Stimulated activated CD8-positive, alpha-beta memory T cell treated with anti-CD3 and anti-CD28 coated beads, Interleukin-15, amount 100 ng/mL, for 48 hours (primary cell): ENCODE results near the gene RGMA.
"Not testable (repeated sequence)": the region's sequence is repeated elsewhere in the genome, so short reads cannot be mapped to it uniquely, and the experiment has no call there.

Source experiments
- DNase-seq, 2 donors: peaks; one replicate each; pipeline ENCODE4 v3.0.0-alpha.2; 2020; ENCODE audit warnings: low read depth in 2 of 2

RGMA gene

DNA sequence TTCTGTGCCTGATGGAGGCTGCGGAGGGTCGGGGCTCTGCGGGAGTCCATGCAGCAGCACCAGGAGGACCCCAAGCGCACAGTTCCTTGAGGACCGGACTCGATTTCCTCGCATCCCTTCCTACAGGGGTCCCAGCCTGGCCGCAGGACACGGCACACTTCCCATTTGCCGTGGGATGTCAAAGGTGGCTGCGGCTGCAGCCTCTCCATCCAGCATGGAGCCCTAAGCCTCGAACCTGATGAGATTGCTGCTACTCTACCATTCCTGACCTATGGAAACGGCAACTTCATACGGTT is 40.6 kb downstream of the RGMA start:
- no peak for DNase-seq

DNA sequence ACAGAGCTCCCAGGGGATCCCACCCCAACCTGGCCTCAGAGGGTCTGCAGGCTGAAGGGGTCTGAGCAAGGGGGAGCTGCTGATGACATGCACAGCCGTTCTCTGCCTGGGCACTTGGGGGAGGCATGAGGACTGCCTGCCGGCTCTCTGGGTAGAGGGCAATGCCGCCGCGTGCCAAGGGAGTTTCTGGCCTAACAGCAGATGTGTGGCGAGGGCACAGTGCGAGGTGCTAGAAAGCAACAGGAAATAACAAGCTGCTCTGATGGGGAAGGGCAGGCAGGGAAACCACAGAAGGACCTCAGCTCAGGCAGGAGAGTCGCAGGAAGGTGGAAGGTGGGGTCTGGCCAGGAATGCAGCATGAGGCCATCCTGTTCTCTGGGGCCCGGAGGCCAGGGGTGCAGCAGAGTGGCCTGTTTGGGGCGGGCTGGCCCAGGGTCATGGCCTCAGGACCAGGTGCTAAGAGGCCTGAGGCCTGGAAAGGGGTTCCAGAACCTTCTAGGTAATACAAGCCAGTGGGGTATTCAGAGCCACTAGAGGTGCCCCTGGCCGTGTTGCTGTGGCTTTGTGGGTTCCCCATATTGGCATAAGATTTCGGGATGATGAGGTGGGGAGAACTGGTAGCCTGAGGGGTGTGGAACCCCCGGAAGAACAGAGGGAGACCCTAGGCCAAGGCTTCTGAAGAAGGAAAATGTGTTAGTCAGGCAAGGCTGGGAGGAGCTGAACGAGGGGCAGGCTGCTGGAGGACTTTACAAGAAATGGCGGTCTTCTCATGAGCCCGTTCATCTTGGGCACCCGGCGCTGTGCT is 41.2 kb downstream of the RGMA start:
- no peak for DNase-seq

DNA sequence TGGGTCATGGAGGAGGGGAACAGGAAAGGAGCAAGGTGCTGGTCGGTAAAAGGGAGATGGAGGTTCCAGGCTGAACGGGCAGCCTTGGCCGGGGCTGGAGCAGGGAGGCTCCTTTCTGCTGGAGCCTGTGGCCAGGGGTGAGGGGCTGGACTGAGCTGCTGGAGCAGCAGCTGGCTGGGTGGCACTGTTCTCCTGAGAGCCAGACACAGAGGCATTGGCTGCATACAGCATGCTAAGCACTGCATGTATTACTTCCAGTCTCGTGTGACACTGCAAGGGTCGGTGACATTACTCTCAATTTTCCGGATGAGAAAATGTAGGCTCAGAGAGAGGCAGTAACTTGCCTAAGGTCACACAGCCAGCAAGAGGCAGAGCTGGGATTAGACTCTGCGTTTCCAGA is 42.3 kb downstream of the RGMA start:
- no peak for DNase-seq

DNA sequence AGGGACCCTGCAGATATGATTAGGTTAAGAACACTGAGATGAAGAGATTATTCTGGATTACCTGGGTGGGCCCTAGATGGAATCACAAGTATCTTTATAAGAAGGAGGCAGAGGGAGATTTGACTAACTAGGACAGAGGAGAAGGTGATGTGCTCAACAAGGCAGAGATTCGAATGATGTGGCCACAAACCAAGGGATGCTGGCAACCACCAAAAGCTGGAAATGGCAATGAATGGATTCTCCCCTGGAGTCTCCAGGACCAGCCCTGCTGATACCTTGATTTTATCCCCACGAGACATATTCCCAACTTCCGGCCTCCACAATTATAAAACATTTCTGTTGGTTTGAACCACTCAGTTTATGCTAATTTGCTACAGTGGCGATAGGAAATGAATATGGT is 42.9 kb downstream of the RGMA start:
- DNase-seq, result no peak

DNA sequence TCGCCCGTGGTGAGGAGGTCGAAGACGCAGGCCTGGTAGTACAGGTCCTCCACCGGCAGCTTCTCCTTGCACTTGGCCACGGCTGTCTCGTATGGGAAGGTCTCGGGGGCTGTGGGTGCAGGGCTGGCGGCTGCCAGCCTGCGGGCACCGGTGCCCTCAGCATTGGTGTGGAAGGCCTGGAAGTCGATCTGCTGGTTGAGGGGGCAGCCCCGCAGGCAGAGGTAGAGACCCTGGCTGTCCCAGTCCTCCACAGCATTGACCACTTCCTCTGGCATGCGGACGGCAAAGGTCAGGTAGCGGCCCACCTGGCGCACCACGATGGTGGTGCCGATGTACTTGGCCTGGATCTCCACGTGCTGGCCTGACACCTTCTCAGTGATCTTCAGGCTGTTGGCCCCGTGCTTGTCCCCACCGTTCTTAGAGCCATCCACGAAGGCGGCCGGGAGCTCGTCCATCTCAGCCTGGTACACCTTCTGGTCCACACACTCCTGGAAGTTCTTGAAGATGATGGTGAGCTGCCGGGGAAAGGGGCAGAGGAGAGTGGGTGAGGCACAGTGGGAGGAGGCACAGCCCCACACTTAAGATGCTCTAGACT is 43.7 kb downstream of the RGMA start:
- DNase-seq, result no peak

DNA sequence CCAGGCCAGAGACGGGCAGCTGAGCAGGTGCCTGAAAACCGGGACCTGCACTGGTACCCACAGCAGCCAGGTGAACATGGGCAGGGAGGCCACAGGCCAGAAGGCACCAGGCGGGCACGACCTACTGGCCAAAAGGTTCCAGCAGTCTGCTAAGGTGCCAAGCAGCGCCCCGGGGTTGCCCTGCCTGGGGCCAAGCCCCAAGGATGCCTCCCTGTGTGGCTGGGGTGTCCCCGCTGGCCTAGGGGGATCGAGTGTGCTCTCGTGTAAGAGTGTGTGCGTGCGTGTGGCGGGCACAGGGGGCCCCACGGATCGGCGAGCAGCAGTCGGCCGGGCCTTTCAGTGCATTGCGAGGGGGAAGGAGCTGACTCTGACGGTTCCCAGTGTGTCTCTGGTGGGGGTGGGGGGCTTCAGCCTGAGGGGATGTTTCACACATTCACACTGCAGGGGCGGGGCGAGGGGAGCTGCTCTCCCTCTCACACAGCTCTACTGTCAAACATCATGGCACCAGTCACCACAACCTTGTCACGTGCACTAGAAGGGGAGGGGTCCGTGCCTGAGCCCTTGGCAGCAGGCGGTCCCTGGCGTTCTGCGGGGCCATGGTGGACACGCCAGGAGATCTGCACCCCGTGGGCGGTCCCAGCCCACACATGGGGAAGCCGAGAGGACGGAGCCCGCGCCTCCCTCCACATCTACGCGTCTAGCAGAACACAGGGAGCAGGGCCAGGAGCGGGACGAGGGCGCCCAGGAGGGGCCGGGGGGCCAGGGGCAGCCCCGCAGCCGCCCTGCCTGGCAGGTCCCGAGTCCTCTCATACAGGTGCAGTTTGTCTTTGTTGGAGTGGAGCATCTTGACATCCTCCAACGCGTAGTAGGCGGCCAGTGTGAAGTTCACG is 44.5 kb downstream of the RGMA start:
- no peak for DNase-seq

DNA sequence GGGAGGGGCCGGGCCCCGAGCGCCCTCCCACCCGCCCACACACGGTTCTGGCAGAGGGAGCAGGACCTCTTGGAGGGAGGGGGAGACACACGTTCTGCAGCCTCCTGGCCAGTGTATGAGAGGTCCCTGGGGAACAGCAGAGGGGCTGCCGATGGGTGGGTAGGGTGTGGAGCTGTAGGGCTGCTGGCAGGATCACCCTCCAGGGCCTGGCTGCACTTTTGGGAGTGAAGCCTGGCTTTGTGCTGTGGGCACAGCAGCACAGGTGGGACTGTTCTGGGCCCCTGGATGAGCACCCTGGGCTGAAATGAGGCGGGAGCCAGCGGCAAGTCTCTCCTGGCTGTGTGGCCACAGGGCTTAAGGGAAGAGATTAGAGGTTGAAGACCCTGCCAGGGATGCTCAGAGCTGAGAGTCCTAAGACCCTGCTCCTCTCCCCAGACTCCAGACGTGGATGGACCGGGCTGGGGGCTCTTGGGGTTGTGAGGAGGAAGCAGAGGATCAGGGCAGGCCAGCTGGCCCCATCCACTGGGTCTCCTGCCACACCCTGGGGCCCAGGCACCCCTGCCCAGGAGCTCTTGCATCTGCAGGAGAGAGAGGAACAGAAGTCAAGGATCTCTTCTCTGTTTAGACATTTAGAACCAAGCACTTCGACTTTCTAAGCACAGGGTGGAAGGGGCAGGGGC is 45.2 kb downstream of the RGMA start:
- DNase-seq, result no peak

DNA sequence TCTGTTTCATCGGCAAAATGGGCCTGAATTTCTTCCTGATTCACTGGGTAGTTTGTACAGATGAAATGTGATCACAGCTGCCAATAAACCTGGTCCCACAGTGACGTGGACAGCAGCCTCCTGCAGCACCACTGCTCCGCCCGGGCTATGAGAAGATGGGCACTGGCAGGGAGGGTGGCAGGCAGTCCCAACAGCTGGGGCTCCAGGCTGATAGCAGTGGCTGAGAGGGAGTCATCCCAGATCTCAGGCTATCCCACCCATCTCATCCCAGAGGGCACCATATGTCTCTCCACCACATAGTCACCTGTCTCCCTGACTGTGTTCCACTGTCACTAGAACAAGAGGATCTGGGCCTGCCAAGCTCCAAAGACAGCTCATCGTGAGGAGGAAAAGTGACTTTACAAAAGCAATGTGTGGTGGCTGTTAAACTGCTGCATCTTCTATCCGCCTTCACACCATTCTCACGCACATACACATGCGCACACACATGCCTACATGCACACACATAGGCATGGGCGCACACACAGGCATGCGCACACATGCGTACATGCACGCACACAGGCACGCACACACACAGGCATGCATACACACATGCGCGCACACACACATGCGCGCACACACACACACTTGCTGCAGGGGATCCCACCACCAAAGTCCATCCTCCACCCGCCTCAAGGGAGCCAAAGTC is 46.2 kb downstream of the RGMA start:
- DNase-seq, result no peak

DNA sequence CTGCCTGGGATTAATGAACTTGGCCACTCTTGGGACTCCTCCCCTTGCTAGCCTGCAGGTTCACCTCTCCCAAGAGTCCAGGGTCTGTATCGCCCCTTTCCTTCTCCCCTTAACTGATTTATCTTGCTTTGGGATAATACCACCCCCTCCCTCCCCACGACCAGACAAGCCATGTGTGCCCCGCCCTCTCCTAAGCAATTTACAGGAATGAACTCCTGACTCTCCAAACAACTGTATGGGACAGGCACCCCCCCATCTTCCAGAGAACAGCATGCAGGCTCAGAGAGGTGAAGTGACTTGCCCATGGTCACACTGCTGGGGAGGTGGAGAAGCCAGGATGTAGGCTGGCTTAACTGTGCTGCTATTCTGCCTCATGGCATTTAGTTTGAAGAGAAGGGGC is 46.8 kb downstream of the RGMA start:
- no peak for DNase-seq

DNA sequence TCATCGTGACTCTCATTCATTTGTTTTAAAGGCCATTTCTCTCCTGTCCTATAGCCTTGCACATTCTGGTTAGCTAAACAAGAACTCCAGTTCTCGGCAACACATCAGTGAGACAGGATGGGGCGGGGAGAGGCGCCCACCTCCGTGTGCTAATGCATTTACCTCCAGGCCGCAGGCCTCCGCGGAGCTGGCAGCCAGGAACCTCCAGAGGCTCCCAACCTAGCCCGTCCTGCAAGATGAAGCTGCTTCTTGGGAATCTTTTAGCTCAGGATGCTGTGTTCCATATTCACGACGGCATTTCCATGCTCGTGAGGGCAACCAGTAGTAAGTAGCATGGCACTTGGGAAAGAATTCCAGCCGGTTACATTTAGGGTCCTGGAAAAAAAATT is 47.9 kb downstream of the RGMA start:
- DNase-seq, result no peak

DNA sequence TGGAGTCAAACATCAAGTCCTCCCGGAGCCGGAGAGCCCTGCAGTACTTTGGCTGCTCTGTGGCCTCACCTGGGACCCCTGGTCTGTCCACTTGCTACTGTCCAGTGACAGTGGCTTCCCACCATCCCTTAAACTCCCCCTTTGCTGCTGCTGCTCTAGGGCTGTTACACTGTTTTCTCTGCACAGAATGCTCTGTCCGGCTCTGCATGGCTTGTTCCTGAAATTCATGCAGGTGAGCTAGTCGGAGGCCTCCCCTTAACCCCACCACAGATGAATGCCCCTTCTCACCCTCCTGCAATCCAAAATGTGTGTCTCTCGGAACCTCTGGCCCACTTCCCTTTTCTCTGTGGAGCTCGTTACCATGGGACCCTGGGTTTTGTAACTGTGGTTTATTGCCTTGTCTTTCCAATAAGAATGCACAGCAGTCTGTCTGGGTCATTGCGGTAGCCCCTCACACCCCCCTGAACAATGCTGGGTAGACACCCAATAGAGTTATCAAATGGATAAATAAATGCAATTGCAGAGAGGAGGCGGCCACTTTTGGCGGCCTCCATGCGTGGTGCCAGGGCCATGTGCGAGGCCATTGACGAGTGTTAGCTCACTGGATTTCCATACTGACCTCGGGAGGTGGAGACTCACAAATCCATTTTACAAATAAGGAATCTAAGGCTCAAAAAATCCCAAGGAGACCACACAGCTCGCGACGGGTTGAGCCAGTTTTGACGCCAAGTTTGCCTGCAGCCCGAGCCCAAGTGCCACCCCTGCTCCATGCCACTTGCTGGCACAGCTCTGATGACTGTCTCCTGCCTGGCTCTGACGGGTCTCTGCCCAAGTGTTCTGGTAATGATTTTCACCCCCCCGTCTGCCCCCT is 48.5 kb downstream of the RGMA start:
- no peak for DNase-seq

DNA sequence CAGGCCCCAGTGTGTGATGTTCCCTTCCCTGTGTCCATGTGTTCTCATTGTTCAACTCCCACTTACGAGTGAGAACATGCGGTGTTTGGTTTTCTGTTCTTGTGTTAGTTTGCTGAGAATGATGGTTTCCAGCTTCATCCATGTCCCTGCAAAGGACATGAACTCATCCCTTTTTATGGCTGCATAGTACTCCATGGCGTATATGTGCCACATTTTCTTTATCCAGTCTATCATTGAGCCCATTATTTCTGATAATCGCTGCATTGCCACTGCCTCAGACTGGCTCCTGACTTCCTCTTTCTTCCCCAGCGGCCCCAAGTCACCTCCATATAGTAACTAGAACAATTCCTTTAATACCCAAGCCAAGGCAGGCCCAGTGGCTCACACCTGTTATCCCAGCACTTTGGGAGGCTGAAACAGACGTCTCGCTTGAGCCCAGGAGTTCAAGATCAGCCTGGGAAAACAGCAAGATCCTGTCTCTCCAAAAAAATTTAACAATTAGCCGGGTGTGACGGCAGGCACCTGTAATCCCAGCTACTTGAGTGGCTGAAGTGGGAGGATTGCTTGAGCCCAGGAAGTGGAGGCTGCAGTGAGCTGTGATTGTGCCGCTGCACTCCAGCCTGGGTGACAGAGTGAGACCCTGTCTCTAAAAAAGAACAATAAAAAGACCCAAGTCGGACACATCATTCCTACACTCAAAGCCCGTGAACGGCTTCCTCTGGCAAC is 49.3 kb downstream of the RGMA start:
- DNase-seq, result not testable (repeated sequence)

DNA sequence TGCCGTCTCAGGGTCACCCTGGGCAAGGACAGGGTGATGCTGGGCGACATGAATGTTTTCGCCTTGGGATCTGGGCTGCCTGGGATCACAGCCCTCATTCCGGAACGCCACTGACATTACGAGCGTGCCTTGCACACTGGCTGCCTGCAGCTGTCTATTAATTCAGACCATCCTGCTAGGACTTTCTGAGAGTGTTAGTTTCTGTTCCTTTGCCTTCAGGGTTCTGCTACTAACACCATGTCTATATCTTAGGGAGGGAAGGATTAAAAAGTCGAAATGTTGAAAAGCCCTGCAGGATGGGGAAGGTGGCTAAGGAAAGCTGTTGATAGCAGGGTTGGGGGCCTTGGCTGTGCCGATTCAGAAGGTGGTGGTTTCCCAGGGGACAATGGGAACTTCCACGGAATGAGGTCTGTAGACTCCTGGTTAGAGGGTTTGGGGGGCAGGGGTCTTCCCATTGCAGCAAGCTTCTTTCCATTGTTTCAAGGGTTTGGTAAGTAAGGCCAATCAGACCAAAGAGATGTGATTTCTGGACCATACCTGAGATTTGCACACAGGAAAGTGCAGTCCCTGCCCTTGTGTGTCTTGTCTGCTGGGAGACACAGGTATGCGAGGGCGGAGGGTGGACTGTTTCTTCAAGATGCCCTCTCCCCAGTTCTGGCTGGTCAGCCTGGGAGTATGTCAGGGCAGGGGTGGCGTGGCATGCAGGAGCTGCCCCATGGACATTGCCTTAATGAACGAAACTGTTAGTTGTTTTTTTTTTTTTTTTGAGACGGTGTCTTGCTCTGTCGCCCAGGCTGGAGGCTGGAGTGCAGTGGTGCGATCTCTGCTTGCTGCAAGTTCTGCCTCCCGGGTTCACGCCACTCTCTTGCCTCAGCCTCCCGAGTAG is 50.9 kb downstream of the RGMA start:
- no peak for DNase-seq

DNA sequence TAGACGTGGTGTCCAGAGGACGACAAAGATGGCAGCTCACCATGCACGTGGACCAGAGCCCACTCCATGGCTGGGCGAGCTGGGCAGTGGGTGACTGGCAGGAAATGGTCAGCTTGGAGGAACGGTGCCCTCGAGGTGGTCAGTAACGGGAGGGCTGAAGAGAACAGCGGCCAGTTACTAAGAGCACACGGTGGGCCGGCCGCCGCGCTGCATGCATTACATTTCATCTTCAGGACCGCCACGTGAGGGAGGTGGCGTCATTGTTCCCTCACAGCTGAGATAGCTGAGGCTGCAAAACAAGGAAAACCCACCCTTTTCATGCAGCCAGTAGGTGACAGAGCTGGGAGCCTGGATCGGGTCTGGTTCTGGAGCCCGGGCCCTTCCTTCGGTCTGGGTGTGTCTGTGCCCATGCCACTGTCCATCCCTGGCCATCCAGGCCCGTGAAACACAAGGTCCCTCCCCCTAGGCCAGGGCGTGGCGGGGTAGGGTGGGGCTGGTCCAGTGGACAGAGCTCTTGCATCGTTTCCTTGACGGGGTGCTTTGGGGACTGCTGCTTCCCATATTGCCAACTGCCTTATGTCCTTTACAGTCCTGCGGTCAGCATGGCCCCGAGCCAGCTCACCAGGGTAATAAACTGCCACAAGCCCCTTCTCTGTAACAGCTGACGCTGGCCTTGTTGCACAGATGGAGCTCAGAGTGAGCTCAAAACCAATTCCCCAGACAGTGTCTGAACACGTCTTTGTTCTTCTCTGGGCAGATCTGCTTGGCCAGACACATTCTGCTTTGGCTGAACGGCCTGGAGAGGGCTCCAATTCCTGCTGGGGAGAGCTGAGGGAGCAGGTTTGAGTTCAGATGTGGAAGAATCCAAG is 51.8 kb downstream of the RGMA start:
- DNase-seq, result no peak

DNA sequence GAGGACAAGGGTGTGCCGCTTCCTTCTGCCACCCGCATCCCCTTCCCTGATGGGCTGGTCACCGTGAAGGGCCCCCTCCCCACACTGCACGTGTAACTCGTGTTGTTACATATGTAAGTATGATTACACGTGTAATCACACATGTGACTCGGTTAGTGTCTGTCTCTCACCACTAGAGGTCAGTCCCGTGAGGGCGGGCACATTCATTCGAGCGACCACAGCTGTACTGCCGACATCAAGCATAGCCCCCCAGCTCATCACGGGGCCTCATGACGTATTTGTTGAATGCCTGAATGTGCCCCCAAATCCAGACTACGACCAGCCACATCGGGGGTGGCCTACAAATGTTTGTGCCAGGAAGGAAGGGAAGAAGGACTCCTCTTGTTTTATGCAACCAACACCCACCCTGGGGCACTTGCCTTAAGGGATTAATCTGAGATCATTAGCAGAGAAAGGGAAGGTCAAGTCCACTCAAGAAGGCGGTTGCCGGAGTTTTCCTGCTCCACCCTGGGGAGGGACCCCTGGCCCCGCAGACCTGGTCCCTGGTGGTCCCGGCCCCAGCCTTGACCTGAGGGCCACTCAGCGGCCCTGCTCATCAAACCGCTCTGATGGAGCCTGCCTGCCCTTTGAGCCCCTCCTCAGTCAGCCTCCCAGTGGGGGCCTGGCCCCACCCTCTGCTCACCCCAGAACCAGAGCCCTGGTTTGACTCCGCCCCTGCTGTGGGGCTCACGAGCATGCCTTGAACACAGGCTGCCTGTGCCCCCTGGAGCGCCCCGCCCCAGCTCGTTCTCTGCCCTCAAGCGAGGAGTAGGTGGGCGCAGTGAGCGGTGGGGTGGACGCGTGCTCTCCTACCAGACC is 52.8 kb downstream of the RGMA start:
- peak; percentile 24 to 27 for DNase-seq

DNA sequence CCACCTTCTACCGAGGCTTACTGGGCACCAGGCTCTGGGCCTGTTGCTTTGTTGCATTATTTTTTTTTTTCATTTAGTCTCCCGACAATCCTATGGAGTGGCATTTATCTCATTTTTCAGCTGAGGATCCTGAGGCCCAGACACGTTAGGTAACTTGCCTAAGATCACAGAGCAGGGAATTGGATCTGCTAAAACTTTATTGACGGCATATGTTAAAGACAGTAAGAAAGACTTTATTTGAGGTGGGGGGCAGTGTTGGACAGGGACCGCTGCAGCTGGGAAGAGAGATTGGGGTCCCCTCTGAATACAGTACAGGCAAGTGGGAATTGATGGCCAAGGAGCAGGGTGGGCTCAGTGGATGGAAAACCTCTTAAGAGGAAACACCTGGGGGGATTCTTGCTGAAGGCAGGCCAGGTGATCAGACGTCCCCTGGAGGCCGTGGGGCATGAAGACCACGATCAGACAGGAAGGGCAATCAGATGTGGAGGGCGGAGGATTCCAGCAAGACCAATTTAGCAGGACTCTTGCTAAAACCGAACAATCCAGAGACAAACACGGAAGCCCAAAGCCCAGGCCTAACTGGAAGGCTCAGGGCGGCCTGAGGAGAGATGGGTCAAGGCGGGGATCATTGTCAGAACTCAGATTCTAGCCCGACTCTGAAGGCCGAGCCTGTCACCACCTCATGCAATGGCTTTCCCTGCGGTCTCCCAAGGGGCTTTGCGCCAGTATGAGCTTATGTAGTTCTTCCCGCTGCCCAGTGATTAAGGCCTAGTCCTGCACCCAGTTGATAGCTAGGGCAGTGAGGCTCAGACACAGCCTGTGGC is 53.7 kb downstream of the RGMA start:
- no peak for DNase-seq
